ENCODE results near the gene ACAD8.
"Not testable (repeated sequence)": the region's sequence is repeated elsewhere in the genome, so short reads cannot be mapped to it uniquely, and the experiment has no call there.

The ACAD8 gene

GRCh38 chr11:134267966-134268365, 14.6 kb downstream of the ACAD8 start:
- no peak for DNase-seq

GRCh38 chr11:134270250-134270714, 16.9 kb downstream of the ACAD8 start:
- DNase-seq, result no peak

- DNase-seq, result no peak
Measured at GRCh38 chr11:134271978-134272377, 18.6 kb downstream of the ACAD8 start.

GRCh38 chr11:134272381-134273316, 19.3 kb downstream of the ACAD8 start:
- DNase-seq, result peak; percentile 34

GRCh38 chr11:134273317-134273712, 19.9 kb downstream of the ACAD8 start:
- DNase-seq, result no peak

GRCh38 chr11:134275188-134275533, 21.8 kb downstream of the ACAD8 start:
- no peak for DNase-seq

GRCh38 chr11:134275534-134276395, 22.4 kb downstream of the ACAD8 start, which contains the start of gene GLB1L3:
Gene GLB1L3 (plus strand): TSS chr11:134276379. CDS start chr11:134276741, 362 bp downstream.
- peak; percentile 12 for DNase-seq

GRCh38 chr11:134276396-134277182, 23.2 kb downstream of the ACAD8 start:
- no peak for DNase-seq

- no peak for DNase-seq
Measured at GRCh38 chr11:134277183-134278001, 24.0 kb downstream of the ACAD8 start.

GRCh38 chr11:134278356-134278755, 25.0 kb downstream of the ACAD8 start:
- DNase-seq, result no peak

GRCh38 chr11:134281635-134282034, 28.3 kb downstream of the ACAD8 start:
- DNase-seq, result not testable (repeated sequence)

GRCh38 chr11:134282121-134283045, 29.0 kb downstream of the ACAD8 start:
- no peak for DNase-seq

- DNase-seq, result no peak
Measured at GRCh38 chr11:134283461-134284230, 30.3 kb downstream of the ACAD8 start.

GRCh38 chr11:134284349-134284748, 31.0 kb downstream of the ACAD8 start:
- not testable (repeated sequence) for DNase-seq

- DNase-seq, result no peak
Measured at GRCh38 chr11:134287561-134287960, 34.2 kb downstream of the ACAD8 start.

GRCh38 chr11:134288486-134288885, 35.1 kb downstream of the ACAD8 start:
- no peak for DNase-seq

- no peak for DNase-seq
Measured at GRCh38 chr11:134289167-134289566, 35.8 kb downstream of the ACAD8 start.

- no peak for DNase-seq
Measured at GRCh38 chr11:134289789-134290188, 36.4 kb downstream of the ACAD8 start.

- no peak for DNase-seq
Measured at GRCh38 chr11:134290646-134291045, 37.3 kb downstream of the ACAD8 start.

- DNase-seq, result no peak
Measured at GRCh38 chr11:134291196-134291595, 37.8 kb downstream of the ACAD8 start.

Data from fibroblast of upper back skin (primary cell).